ENCODE measurements around the gene SMC6.

The SMC6 gene

DNA sequence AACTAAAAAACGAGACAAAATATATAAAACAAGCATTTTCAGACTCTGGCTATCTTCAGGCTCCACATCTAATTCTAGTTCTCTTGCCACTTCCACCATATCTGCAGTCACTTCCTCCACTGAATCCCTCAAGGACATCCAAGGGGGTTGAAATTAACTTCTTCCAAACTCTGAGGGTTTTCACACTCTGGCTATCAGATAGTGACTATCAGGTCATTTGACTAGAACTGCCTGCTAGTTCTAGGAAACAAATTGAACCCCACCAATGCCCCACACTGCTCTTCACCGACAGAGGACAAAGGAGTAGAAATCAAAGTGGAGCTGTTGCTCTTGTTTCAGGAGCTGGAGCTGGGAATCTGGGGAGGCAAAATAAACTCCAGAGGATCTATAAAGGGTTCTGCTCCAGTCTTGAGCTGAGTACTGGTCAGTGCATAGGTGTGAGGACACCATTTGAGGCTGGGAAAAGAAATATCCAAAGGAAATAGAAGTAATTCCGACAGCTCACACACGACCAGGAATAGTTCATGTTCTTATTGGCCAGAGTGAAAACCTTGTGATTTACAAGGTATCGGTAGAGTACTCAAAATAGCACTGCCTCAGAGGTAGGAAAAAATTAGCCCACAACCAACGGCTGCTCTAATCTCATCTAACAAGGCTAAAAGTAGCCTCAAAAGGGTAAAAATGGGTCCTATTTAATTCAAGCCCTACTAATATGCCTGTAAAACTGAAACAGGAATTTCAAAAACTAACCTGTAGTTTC, 71.3 kb downstream of the SMC6 start:
- no peak for TF ChIP-seq TAF1 (IDR thresholded peaks at IDR 0.05; ENCODE audit: borderline replicate concordance, insufficient read depth, low read length)
- TF ChIP-seq, protein P1, sequence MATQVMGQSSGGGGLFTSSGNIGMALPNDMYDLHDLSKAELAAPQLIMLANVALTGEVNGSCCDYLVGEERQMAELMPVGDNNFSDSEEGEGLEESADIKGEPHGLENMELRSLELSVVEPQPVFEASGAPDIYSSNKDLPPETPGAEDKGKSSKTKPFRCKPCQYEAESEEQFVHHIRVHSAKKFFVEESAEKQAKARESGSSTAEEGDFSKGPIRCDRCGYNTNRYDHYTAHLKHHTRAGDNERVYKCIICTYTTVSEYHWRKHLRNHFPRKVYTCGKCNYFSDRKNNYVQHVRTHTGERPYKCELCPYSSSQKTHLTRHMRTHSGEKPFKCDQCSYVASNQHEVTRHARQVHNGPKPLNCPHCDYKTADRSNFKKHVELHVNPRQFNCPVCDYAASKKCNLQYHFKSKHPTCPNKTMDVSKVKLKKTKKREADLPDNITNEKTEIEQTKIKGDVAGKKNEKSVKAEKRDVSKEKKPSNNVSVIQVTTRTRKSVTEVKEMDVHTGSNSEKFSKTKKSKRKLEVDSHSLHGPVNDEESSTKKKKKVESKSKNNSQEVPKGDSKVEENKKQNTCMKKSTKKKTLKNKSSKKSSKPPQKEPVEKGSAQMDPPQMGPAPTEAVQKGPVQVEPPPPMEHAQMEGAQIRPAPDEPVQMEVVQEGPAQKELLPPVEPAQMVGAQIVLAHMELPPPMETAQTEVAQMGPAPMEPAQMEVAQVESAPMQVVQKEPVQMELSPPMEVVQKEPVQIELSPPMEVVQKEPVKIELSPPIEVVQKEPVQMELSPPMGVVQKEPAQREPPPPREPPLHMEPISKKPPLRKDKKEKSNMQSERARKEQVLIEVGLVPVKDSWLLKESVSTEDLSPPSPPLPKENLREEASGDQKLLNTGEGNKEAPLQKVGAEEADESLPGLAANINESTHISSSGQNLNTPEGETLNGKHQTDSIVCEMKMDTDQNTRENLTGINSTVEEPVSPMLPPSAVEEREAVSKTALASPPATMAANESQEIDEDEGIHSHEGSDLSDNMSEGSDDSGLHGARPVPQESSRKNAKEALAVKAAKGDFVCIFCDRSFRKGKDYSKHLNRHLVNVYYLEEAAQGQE (IDR thresholded peaks at IDR 0.05; ENCODE audit: insufficient read depth in 1 of 2, low read depth in 2 of 2, low read length in 2 of 2), result no peak
- TF ChIP-seq POLR2AphosphoS5 (IDR thresholded peaks at IDR 0.05; ENCODE audit: low read depth, low read length), result no peak
- no peak for TF ChIP-seq SIN3A (IDR thresholded peaks at IDR 0.05; ENCODE audit: borderline replicate concordance, insufficient read depth, low read length)
- TF ChIP-seq FOXP2 (optimal IDR thresholded peaks at IDR 0.05; ENCODE audit: borderline replicate concordance, extremely low read depth, extremely low read length, insufficient read depth), result no peak

GRCh38 chr2:17680119-17680518, 73.5 kb downstream of the SMC6 start:
- TF ChIP-seq TAF1 (IDR thresholded peaks at IDR 0.05; ENCODE audit: borderline replicate concordance, insufficient read depth, low read length) (no peak), FOXP2 (optimal IDR thresholded peaks at IDR 0.05; ENCODE audit: borderline replicate concordance, extremely low read depth, extremely low read length, insufficient read depth) (no peak), POLR2AphosphoS5 (IDR thresholded peaks at IDR 0.05; ENCODE audit: low read depth, low read length) (no peak), SIN3A (IDR thresholded peaks at IDR 0.05; ENCODE audit: borderline replicate concordance, insufficient read depth, low read length) (no peak)
- TF ChIP-seq, protein P1 (IDR thresholded peaks at IDR 0.05; ENCODE audit: insufficient read depth in 1 of 2, low read depth in 2 of 2, low read length in 2 of 2), result no peak

GRCh38 chr2:17674817-17675216, 78.8 kb downstream of the SMC6 start:
- no peak for TF ChIP-seq TAF1 (IDR thresholded peaks at IDR 0.05; ENCODE audit: borderline replicate concordance, insufficient read depth, low read length)
- TF ChIP-seq, protein P1 (IDR thresholded peaks at IDR 0.05; ENCODE audit: insufficient read depth in 1 of 2, low read depth in 2 of 2, low read length in 2 of 2), result no peak
- no peak for TF ChIP-seq POLR2AphosphoS5 (IDR thresholded peaks at IDR 0.05; ENCODE audit: low read depth, low read length)
- TF ChIP-seq FOXP2 (optimal IDR thresholded peaks at IDR 0.05; ENCODE audit: borderline replicate concordance, extremely low read depth, extremely low read length, insufficient read depth), result no peak
- TF ChIP-seq SIN3A (IDR thresholded peaks at IDR 0.05; ENCODE audit: borderline replicate concordance, insufficient read depth, low read length), result no peak

DNA sequence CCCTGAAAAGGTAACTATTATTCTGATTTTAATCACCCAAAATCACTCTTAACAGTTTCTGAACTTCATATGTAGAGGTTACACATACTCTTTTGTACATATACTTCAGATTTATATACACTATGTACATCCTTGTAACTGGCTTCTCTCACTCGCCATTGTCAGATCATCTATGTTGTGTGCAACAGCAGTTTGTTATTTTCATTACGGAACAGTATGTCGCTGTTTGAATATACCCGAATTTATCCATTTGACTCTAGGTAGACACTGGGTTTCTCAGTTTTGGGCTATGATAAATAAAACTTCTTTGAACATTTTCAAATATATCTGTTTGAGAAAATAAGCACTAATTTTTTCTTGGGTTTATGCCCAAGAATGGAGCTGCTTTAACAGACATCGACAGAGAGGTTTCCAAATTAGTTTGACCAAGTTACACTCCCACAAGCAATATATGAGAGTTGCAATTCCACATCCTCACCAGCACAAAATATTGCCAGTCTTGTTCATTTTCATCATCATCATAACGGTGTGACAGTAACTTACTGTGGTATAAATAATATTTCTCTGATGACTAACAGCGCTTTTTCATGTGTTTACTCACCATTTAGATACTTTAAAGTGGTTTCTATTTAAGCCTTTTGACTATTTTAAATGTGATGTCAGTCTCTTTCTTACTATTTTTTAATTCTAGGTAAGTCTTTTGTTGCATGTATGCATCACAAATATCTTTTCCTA, 80.9 kb downstream of the SMC6 start:
- TF ChIP-seq POLR2AphosphoS5 (IDR thresholded peaks at IDR 0.05; ENCODE audit: low read depth, low read length), result no peak
- TF ChIP-seq, protein P1 (IDR thresholded peaks at IDR 0.05; ENCODE audit: insufficient read depth in 1 of 2, low read depth in 2 of 2, low read length in 2 of 2), result no peak
- TF ChIP-seq SIN3A (IDR thresholded peaks at IDR 0.05; ENCODE audit: borderline replicate concordance, insufficient read depth, low read length), result no peak
- TF ChIP-seq TAF1 (IDR thresholded peaks at IDR 0.05; ENCODE audit: borderline replicate concordance, insufficient read depth, low read length), result no peak
- no peak for TF ChIP-seq FOXP2 (optimal IDR thresholded peaks at IDR 0.05; ENCODE audit: borderline replicate concordance, extremely low read depth, extremely low read length, insufficient read depth)
